ENCODE data around the gene WDR31.

Gene WDR31

DNA sequence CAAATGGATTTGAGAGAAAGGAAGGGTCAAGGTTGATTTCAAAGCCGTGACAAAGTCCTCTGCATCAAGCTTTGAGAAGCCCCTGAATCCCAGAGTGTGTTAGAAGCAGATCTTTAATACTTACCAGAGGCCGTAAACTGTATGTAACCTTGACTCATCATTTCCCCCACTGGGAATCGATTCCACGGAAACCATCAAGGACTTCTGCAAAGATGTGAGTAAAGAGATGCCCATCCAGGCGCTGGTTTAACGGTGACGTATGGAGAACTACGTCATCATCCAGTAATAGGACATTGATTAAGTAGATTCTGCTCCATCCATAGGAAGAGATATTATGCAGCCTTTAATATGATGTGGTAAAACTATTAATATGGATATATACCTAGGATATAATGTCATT, 38.5 kb downstream of the WDR31 start:
- Histone ChIP-seq H2AFZ (ENCODE audit: low read length) (no peak overlapping the region), H3K4me2 (ENCODE audit: insufficient read depth, low read length, poor library complexity, severe bottlenecking) (no peak overlapping the region), H3K9ac (ENCODE audit: low read depth, low read length, poor library complexity) (no peak overlapping the region), H3K18ac (ENCODE audit: low read length) (no peak overlapping the region), H2AK5ac (ENCODE audit: low read depth, low read length) (no peak overlapping the region), H3K27me3 (ENCODE audit: control insufficient read depth in 3 of 3, insufficient read depth in 3 of 3, low read depth in 1 of 3, low read length in 3 of 3) (no peaks in the 10 kb centered on the region), H2BK120ac (ENCODE audit: low read depth, low read length) (no peak overlapping the region), H2BK12ac (ENCODE audit: low read length) (no peak overlapping the region), H4K8ac (ENCODE audit: low read depth, low read length) (no peak overlapping the region), H3K23ac (ENCODE audit: low read depth, low read length, poor library complexity) (no peak overlapping the region), H2BK15ac (ENCODE audit: low read length) (no peak overlapping the region), H3K4me1 (ENCODE audit: control insufficient read depth in 2 of 2, insufficient read depth in 1 of 2, low read depth in 1 of 2, low read length in 2 of 2) (peaks cover 2 to 3% of the 10 kb centered on the region in 2 donors), H2BK5ac (ENCODE audit: low read length) (no peak overlapping the region), H3K4ac (ENCODE audit: low read length) (no peak overlapping the region), H3K9me3 (replicated peaks in 1 of 2; ENCODE audit: control insufficient read depth in 2 of 2, insufficient read depth in 1 of 2, low read depth in 1 of 2, low read length in 2 of 2) (no peaks in the 10 kb centered on the region), H3K36me3 (replicated peaks in 1 of 2; ENCODE audit: control insufficient read depth in 2 of 2, insufficient read depth in 2 of 2, low read length in 2 of 2) (no peaks in the 10 kb centered on the region), H3K14ac (ENCODE audit: low read length) (no peak overlapping the region), H3K27ac (replicated peaks; ENCODE audit: low read length) (no peak overlapping the region), H3K4me3 (ENCODE audit: low read length in 2 of 2) (no peak overlapping the region), H3K79me1 (ENCODE audit: low read depth, low read length) (no peaks in the 10 kb centered on the region), H4K91ac (ENCODE audit: low read depth, low read length, poor library complexity) (no peak overlapping the region)
- no peak for DNase-seq (ENCODE audit: low spot score)
- no CpG with 5 or more reads among the region's 8 CpGs for WGBS, 2 donors (ENCODE audit: extremely low coverage in 2 of 2, insufficient read length in 2 of 2, insufficient replicate concordance in 1 of 2)

DNA sequence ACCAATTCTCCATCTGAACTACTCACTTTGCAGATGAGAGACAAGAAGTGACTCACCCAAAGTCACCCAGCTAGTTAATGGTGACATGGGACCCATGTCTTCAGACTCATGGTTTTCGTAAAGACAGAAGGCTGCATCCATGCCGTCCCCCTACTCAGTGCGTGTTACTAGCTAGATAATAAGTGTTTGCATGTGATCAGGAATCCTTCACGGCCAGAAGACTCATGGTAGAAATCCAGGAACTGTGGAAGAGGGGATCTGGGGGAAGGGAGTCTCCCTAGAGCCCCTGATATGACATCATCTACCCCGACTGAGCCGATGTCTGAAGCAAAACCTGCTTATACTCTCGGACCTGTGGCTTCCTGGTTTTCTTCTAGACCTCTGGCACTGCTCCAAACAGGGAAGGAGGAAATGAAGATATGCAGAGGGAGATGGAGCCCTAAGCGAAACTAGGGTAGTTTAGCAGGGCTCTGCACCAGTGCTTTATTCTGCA, 40.2 kb downstream of the WDR31 start:
- Histone ChIP-seq H2BK15ac (ENCODE audit: low read length) (no peak overlapping the region), H3K4me2 (ENCODE audit: insufficient read depth, low read length, poor library complexity, severe bottlenecking) (no peak overlapping the region), H3K14ac (ENCODE audit: low read length) (no peak overlapping the region), H2BK12ac (ENCODE audit: low read length) (no peak overlapping the region), H3K9ac (ENCODE audit: low read depth, low read length, poor library complexity) (no peak overlapping the region), H2BK120ac (ENCODE audit: low read depth, low read length) (no peak overlapping the region), H3K79me1 (ENCODE audit: low read depth, low read length) (no peaks in the 10 kb centered on the region), H2BK5ac (ENCODE audit: low read length) (no peak overlapping the region), H3K18ac (ENCODE audit: low read length) (no peak overlapping the region), H4K8ac (ENCODE audit: low read depth, low read length) (no peak overlapping the region), H2AK5ac (ENCODE audit: low read depth, low read length) (no peak overlapping the region), H3K4me3 (ENCODE audit: low read length in 2 of 2) (no peak overlapping the region), H2AFZ (ENCODE audit: low read length) (no peak overlapping the region), H4K91ac (ENCODE audit: low read depth, low read length, poor library complexity) (no peak overlapping the region), H3K27me3 (ENCODE audit: control insufficient read depth in 3 of 3, insufficient read depth in 3 of 3, low read depth in 1 of 3, low read length in 3 of 3) (no peaks in the 10 kb centered on the region), H3K9me3 (replicated peaks in 1 of 2; ENCODE audit: control insufficient read depth in 2 of 2, insufficient read depth in 1 of 2, low read depth in 1 of 2, low read length in 2 of 2) (no peaks in the 10 kb centered on the region), H3K36me3 (replicated peaks in 1 of 2; ENCODE audit: control insufficient read depth in 2 of 2, insufficient read depth in 2 of 2, low read length in 2 of 2) (no peaks in the 10 kb centered on the region), H3K4me1 (ENCODE audit: control insufficient read depth in 2 of 2, insufficient read depth in 1 of 2, low read depth in 1 of 2, low read length in 2 of 2) (peaks cover 2 to 3% of the 10 kb centered on the region in 2 donors), H3K4ac (ENCODE audit: low read length) (no peak overlapping the region), H3K23ac (ENCODE audit: low read depth, low read length, poor library complexity) (no peak overlapping the region), H3K27ac (replicated peaks; ENCODE audit: low read length) (no peak overlapping the region)
- DNase-seq (ENCODE audit: low spot score) = no peak
- no CpG with 5 or more reads among the region's 8 CpGs for WGBS, 2 donors (ENCODE audit: extremely low coverage in 2 of 2, insufficient read length in 2 of 2, insufficient replicate concordance in 1 of 2)

DNA sequence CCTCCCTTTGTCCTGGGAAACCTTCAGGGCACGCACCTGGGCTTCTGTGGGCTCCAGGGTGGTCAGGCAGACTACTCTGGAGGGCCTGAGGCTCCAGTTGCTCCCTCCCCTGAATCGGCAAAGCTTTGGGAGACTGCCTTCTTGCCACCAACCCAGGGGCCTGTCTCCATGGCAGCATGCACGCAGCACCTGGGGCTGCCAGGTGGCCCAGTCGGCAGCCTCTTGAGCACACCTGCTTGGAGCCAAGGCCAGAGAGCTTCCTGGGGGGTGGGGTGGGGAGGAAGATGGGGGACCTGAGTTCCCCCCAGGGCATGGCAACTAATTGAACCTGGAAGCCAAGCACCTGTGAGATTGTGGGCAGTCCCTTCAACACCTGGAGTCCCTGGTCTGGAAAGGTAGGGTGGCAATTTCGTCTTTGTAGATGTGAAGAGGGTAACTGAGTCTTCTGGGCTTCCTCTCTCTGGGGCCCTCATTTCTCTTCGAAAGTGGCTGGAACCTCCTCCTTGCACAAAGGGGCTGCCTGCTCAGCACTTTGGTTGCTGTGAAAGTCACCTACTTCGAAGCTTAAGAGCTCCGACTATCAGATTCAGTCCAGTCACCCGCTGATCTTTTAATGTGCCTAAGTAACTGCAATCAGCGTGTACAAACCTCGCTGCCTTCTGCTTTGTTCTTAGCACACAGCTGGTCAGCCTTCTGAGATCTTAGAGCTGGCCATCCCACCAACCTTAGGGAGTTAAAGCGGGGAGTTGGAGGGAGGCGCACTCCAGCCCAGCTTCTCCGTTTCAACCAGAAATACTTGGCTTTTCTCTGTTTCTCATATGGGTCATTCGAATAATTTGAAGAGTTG, 40.9 kb downstream of the WDR31 start:
- no peak overlapping the region for H3K9ac ChIP-seq (ENCODE audit: low read depth, low read length, poor library complexity)
- no peaks in the 10 kb centered on the region for H3K9me3 ChIP-seq (replicated peaks in 1 of 2; ENCODE audit: control insufficient read depth in 2 of 2, insufficient read depth in 1 of 2, low read depth in 1 of 2, low read length in 2 of 2)
- no CpG with 5 or more reads among the region's 15 CpGs for WGBS, 2 donors (ENCODE audit: extremely low coverage in 2 of 2, insufficient read length in 2 of 2, insufficient replicate concordance in 1 of 2)
- H4K91ac ChIP-seq (ENCODE audit: low read depth, low read length, poor library complexity) = no peak overlapping the region
- no peak overlapping the region for H2BK12ac ChIP-seq (ENCODE audit: low read length)
- peaks cover 0 to 2% of the 10 kb centered on the region in 2 donors for H3K36me3 ChIP-seq (replicated peaks in 1 of 2; ENCODE audit: control insufficient read depth in 2 of 2, insufficient read depth in 2 of 2, low read length in 2 of 2)
- peak overlapping the region; percentile 19 for H2BK5ac ChIP-seq (ENCODE audit: low read length)
- no peak overlapping the region for H3K27ac ChIP-seq (replicated peaks; ENCODE audit: low read length)
- no peak for DNase-seq (ENCODE audit: low spot score)
- H3K14ac ChIP-seq (ENCODE audit: low read length) = no peak overlapping the region
- peak overlapping the region; percentile 45 for H3K23ac ChIP-seq (ENCODE audit: low read depth, low read length, poor library complexity)
- no peak overlapping the region for H2BK15ac ChIP-seq (ENCODE audit: low read length)
- no peak overlapping the region for H3K4me2 ChIP-seq (ENCODE audit: insufficient read depth, low read length, poor library complexity, severe bottlenecking)
- H3K79me1 ChIP-seq (ENCODE audit: low read depth, low read length) = no peaks in the 10 kb centered on the region
- H3K4ac ChIP-seq (ENCODE audit: low read length) = no peak overlapping the region
- H2AK5ac ChIP-seq (ENCODE audit: low read depth, low read length) = peak overlapping the region; percentile 18
- H2AFZ ChIP-seq (ENCODE audit: low read length) = no peak overlapping the region
- H3K18ac ChIP-seq (ENCODE audit: low read length) = no peak overlapping the region
- no peak overlapping the region for H3K4me3 ChIP-seq (ENCODE audit: low read length in 2 of 2)
- no peak overlapping the region for H2BK120ac ChIP-seq (ENCODE audit: low read depth, low read length)
- H3K27me3 ChIP-seq (ENCODE audit: control insufficient read depth in 3 of 3, insufficient read depth in 3 of 3, low read depth in 1 of 3, low read length in 3 of 3) = no peaks in the 10 kb centered on the region
- peaks cover 2 to 3% of the 10 kb centered on the region in 2 donors for H3K4me1 ChIP-seq (ENCODE audit: control insufficient read depth in 2 of 2, insufficient read depth in 1 of 2, low read depth in 1 of 2, low read length in 2 of 2)
- no peak overlapping the region for H4K8ac ChIP-seq (ENCODE audit: low read depth, low read length)

DNA sequence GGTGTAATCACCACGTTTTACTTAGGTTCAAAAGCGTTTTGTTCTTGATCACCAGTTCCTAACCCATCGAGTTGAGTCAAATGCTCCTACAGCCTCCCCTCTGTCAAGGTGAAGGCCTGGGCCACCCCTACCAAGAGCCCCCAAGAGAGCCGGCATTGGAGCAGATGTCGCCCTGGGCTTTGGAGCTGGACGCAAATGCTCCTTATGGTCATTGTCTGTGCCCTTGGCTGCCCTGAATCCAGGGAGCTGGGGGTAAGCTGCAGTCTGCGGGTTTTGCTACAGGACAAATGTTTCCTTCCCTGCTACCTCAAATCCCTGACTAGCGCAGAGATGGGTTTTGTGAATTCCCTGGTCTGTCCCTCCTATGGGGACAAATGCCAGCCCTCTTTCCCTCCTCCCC, 41.8 kb downstream of the WDR31 start:
- Histone ChIP-seq H3K79me1 (ENCODE audit: low read depth, low read length) (no peaks in the 10 kb centered on the region), H3K4me1 (ENCODE audit: control insufficient read depth in 2 of 2, insufficient read depth in 1 of 2, low read depth in 1 of 2, low read length in 2 of 2) (peaks cover 1 to 3% of the 10 kb centered on the region in 2 donors), H3K36me3 (replicated peaks in 1 of 2; ENCODE audit: control insufficient read depth in 2 of 2, insufficient read depth in 2 of 2, low read length in 2 of 2) (peaks cover 5 to 10% of the 10 kb centered on the region in 2 donors), H3K27ac (replicated peaks; ENCODE audit: low read length) (no peak overlapping the region), H3K23ac (ENCODE audit: low read depth, low read length, poor library complexity) (no peak overlapping the region), H2AFZ (ENCODE audit: low read length) (no peak overlapping the region), H2BK12ac (ENCODE audit: low read length) (no peak overlapping the region), H2AK5ac (ENCODE audit: low read depth, low read length) (no peak overlapping the region), H3K14ac (ENCODE audit: low read length) (peak overlapping the region; percentile 74), H4K91ac (ENCODE audit: low read depth, low read length, poor library complexity) (no peak overlapping the region), H3K4me3 (ENCODE audit: low read length in 2 of 2) (no peak overlapping the region), H3K9ac (ENCODE audit: low read depth, low read length, poor library complexity) (no peak overlapping the region), H3K9me3 (replicated peaks in 1 of 2; ENCODE audit: control insufficient read depth in 2 of 2, insufficient read depth in 1 of 2, low read depth in 1 of 2, low read length in 2 of 2) (no peaks in the 10 kb centered on the region), H3K4me2 (ENCODE audit: insufficient read depth, low read length, poor library complexity, severe bottlenecking) (no peak overlapping the region), H3K18ac (ENCODE audit: low read length) (no peak overlapping the region), H2BK5ac (ENCODE audit: low read length) (no peak overlapping the region), H3K27me3 (ENCODE audit: control insufficient read depth in 3 of 3, insufficient read depth in 3 of 3, low read depth in 1 of 3, low read length in 3 of 3) (no peaks in the 10 kb centered on the region), H2BK15ac (ENCODE audit: low read length) (peak overlapping the region; percentile 18), H3K4ac (ENCODE audit: low read length) (no peak overlapping the region), H2BK120ac (ENCODE audit: low read depth, low read length) (no peak overlapping the region), H4K8ac (ENCODE audit: low read depth, low read length) (no peak overlapping the region)
- DNase-seq (ENCODE audit: low spot score) = no peak
- WGBS, 2 donors (ENCODE audit: extremely low coverage in 2 of 2, insufficient read length in 2 of 2, insufficient replicate concordance in 1 of 2) = no CpG with 5 or more reads among the region's 8 CpGs
